ENCODE data around the gene RAB6A. TPM values are rescaled to one million over a fixed set of nuclear protein-coding genes. Genes with fewer than 3 reads are reported as not detected.

The RAB6A gene
- total and polyA plus RNA-seq, 2 of the 8 experiments (the other 6 are each of a cell fraction or from before 2014, with no cell fraction given) = 24.4 to 88.6 TPM

- CTCF ChIA-PET (ENCODE audit: partially characterized antibody) = interaction anchor here (0.6 to 30.1 kb wide), 4 partner anchors 8 to 254 kb away, joined by 3 to 653 read pairs (median 4); partner anchors contain the start of gene PLEKHB1
- no peak overlapping the region for H4K91ac ChIP-seq (replicated peaks; ENCODE audit: insufficient read length, low read length)
- DNase-seq (ENCODE audit: low read depth in 1 of 2, low spot score in 2 of 2) (no peak), FAIRE-seq (no peak)
- H2BK20ac ChIP-seq (ENCODE audit: low read length) = no peak overlapping the region
- H3K23ac ChIP-seq (ENCODE audit: insufficient read length) = no peak overlapping the region
- H3K27ac ChIP-seq (ENCODE audit: low read depth, low read length) = no peak overlapping the region
- peaks cover 0 to 10% (median 6%) of the 10 kb centered on the region in 4 experiments; a peak in 6 of 7 replicates for H3K4me1 ChIP-seq (replicated peaks in 1 of 4; ENCODE audit: control insufficient read depth in 3 of 4, insufficient read depth in 4 of 4, low read length in 3 of 4)
- H3K14ac ChIP-seq (ENCODE audit: insufficient read length) = no peak overlapping the region
- no peaks in the 10 kb centered on the region for H3K9me3 ChIP-seq (ENCODE audit: insufficient read depth in 2 of 2, low read depth in 1 of 2, low read length in 1 of 2)
- no peak overlapping the region for H3K18ac ChIP-seq (ENCODE audit: extremely low read depth, low read length)
- H2BK5ac ChIP-seq (ENCODE audit: low read depth, low read length) = no peak overlapping the region
- H3K56ac ChIP-seq (replicated peaks; ENCODE audit: insufficient read length, low read depth, low read length) = no peak overlapping the region
- no peak overlapping the region for H3K9ac ChIP-seq (replicated peaks in 1 of 4; ENCODE audit: extremely low read depth in 1 of 4, low read depth in 3 of 4, low read length in 3 of 4)
- 86% methylated on average over 7 of the region's 7 CpGs; no CpG with 5 or more reads in 1 of the 2 experiments for WGBS, 2 experiments (ENCODE audit: extremely low coverage in 1 of 2, insufficient coverage in 1 of 2, insufficient read length in 1 of 2, insufficient replicate concordance in 2 of 2, low coverage in 1 of 2, low lambda C conversion rate in 2 of 2, missing lambda C conversion rate in 1 of 2)
- H4K20me1 ChIP-seq (replicated peaks in 1 of 2; ENCODE audit: control insufficient read depth in 1 of 2, insufficient read depth in 2 of 2, low read length in 2 of 2) = no peaks in the 10 kb centered on the region
- no peak overlapping the region for H4K8ac ChIP-seq (ENCODE audit: extremely low read depth, insufficient read depth, low read length)
- H3K4me3 ChIP-seq (ENCODE audit: extremely low read depth in 1 of 4, insufficient read depth in 2 of 4, low read depth in 3 of 4, low read length in 4 of 4) = no peak overlapping the region
- H2AFZ ChIP-seq (ENCODE audit: low read length) = no peak overlapping the region
- no peaks in the 10 kb centered on the region for H3K27me3 ChIP-seq (replicated peaks in 1 of 4; ENCODE audit: control insufficient read depth in 3 of 4, extremely low read depth in 1 of 4, insufficient read depth in 3 of 4, low read length in 3 of 4)
- no peak overlapping the region for H2BK120ac ChIP-seq (replicated peaks; ENCODE audit: low read depth, low read length)
- no peaks in the 10 kb centered on the region for H3K79me1 ChIP-seq (ENCODE audit: low read depth, low read length)
- POLR2A ChIA-PET (ENCODE audit: partially characterized antibody) = interaction anchor here (1.1 kb wide), 1 partner anchor 10 kb away, joined by 3 read pairs; no protein-coding TSS in a partner anchor
- H3K4me2 ChIP-seq (ENCODE audit: insufficient read depth in 1 of 2, low read depth in 2 of 2, low read length in 2 of 2) = no peak overlapping the region
- no peak overlapping the region for H3K4ac ChIP-seq (replicated peaks; ENCODE audit: insufficient read length, low read depth, low read length)
- no peaks in the 10 kb centered on the region for H3K23me2 ChIP-seq (ENCODE audit: low read depth, low read length)
- H3K36me3 ChIP-seq (ENCODE audit: control insufficient read depth in 2 of 4, insufficient read depth in 4 of 4, low read length in 3 of 4) = no peaks in the 10 kb centered on the region; a peak in 2 of 8 replicates
- no peaks in the 10 kb centered on the region for H3K79me2 ChIP-seq (ENCODE audit: control insufficient read depth in 1 of 2, insufficient read depth in 2 of 2, low read length in 2 of 2)
- H2BK15ac ChIP-seq (ENCODE audit: low read length) = no peak overlapping the region
- H2AK5ac ChIP-seq (ENCODE audit: low read depth, low read length) = no peak overlapping the region
- no peak overlapping the region for H4K5ac ChIP-seq (ENCODE audit: insufficient read length, low read depth, low read length)
- no peak overlapping the region for H2BK12ac ChIP-seq (ENCODE audit: low read depth, low read length)
- TF ChIP-seq RFX5 (IDR thresholded peaks at IDR 0.05; ENCODE audit: borderline replicate concordance, low read depth, low read length) (no peak), BRCA1 (IDR thresholded peaks at IDR 0.05; ENCODE audit: low read depth, low read length) (no peak), EP300 (IDR thresholded peaks at IDR 0.05; ENCODE audit: borderline replicate concordance in 1 of 2, low read depth in 2 of 2, low read length in 2 of 2) (no peak), JUND (IDR thresholded peaks at IDR 0.05; ENCODE audit: low read length) (no peak), SIX5 (IDR thresholded peaks at IDR 0.05; ENCODE audit: low read depth, low read length) (no peak), CBX5 (IDR thresholded peaks at IDR 0.05; ENCODE audit: low read depth, low read length) (no peak), CTBP2 (IDR thresholded peaks at IDR 0.05; ENCODE audit: borderline replicate concordance, insufficient read depth, insufficient read length, low read length) (no peak), EZH2 (IDR thresholded peaks at IDR 0.05; ENCODE audit: low read depth, low read length, severe bottlenecking) (no peak), PHF8 (conservative IDR thresholded peaks at IDR 0.05; ENCODE audit: low read depth, low read length) (no peak), SIN3A (conservative IDR thresholded peaks at IDR 0.05 in 1 of 2, IDR thresholded peaks at IDR 0.05 in 1 of 2; ENCODE audit: low read depth in 1 of 2, low read length in 2 of 2) (no peak), POLR2AphosphoS5 (IDR thresholded peaks at IDR 0.05; ENCODE audit: low read depth, low read length) (no peak), SAP30 (IDR thresholded peaks at IDR 0.05; ENCODE audit: insufficient read depth, insufficient replicate concordance, low read length) (no peak)
Observed at GRCh38 chr11:73654482-73655021, 106.3 kb downstream of the RAB6A start.

Measured in H1 (cell line).